Measurements from ENCODE around the gene MUC5B.

The MUC5B gene

GRCh38 chr11:1277936-1278512 lies 55.2 kb downstream of the MUC5B start:
- H3K27ac ChIP-seq (replicated peaks) = no peak overlapping the region
- DNase-seq (ENCODE audit: low read depth in 1 of 2, low spot score in 1 of 2) = no peak
- H3K4me3 ChIP-seq (replicated peaks; ENCODE audit: insufficient read depth, low read length) = no peak overlapping the region
- TF ChIP-seq SPI1 (IDR thresholded peaks at IDR 0.05; ENCODE audit: borderline replicate concordance, low read depth) (no peak), REST (IDR thresholded peaks at IDR 0.05; ENCODE audit: insufficient replicate concordance, low read depth) (no peak), POLR2AphosphoS5 (IDR thresholded peaks at IDR 0.05; ENCODE audit: low read depth) (no peak), GABPA (IDR thresholded peaks at IDR 0.05; ENCODE audit: low read depth) (no peak), CTCF (IDR thresholded peaks at IDR 0.05; ENCODE audit: insufficient read depth, low read length) (no peak)
- H3K27me3 ChIP-seq (ENCODE audit: insufficient read depth, poor library complexity, severe bottlenecking) = no peaks in the 10 kb centered on the region

GRCh38 chr11:1278766-1279673 lies 56.2 kb downstream of the MUC5B start:
- no peak for TF ChIP-seq CTCF (IDR thresholded peaks at IDR 0.05; ENCODE audit: insufficient read depth, low read length)
- no peaks in the 10 kb centered on the region for H3K27me3 ChIP-seq (ENCODE audit: insufficient read depth, poor library complexity, severe bottlenecking)
- no peak for DNase-seq (ENCODE audit: low read depth in 1 of 2, low spot score in 1 of 2)
- no peak overlapping the region for H3K4me3 ChIP-seq (replicated peaks; ENCODE audit: insufficient read depth, low read length)
- H3K27ac ChIP-seq (replicated peaks) = no peak overlapping the region

GRCh38 chr11:1279674-1280055 lies 56.8 kb downstream of the MUC5B start:
- Histone ChIP-seq H3K27ac (replicated peaks) (no peak overlapping the region), H3K27me3 (ENCODE audit: insufficient read depth, poor library complexity, severe bottlenecking) (no peaks in the 10 kb centered on the region), H3K4me3 (replicated peaks; ENCODE audit: insufficient read depth, low read length) (no peak overlapping the region)
- TF ChIP-seq GABPA (IDR thresholded peaks at IDR 0.05; ENCODE audit: low read depth) (no peak), CTCF (IDR thresholded peaks at IDR 0.05; ENCODE audit: insufficient read depth, low read length) (no peak), REST (IDR thresholded peaks at IDR 0.05; ENCODE audit: insufficient replicate concordance, low read depth) (no peak), SPI1 (IDR thresholded peaks at IDR 0.05; ENCODE audit: borderline replicate concordance, low read depth) (no peak), POLR2AphosphoS5 (IDR thresholded peaks at IDR 0.05; ENCODE audit: low read depth) (no peak)
- no peak for DNase-seq (ENCODE audit: low read depth in 1 of 2, low spot score in 1 of 2)
